GM21717 (cell line): Measurements from ENCODE around the gene LPCAT2.

Experiments used
- ATAC-seq: cut with Tn5 transposase; IDR thresholded peaks from one replicate; pipeline ENCODE4 v1.9.1; 2021; ENCODE audit warnings: mild to moderate bottlenecking, moderate library complexity; ENCODE audit not compliant: unreplicated experiment

LPCAT2 gene

GRCh38 chr16:55508941-55509931 lies at the start of gene LPCAT2:
TSS of gene LPCAT2 (plus strand) at chr16:55509072. CDS start at chr16:55509182, 110 bp downstream.
- no peak for ATAC-seq

GRCh38 chr16:55462241-55462640 lies 46.6 kb upstream of the LPCAT2 start:
- no peak for ATAC-seq

- no peak for ATAC-seq
Measured at GRCh38 chr16:55464375-55464774, 44.5 kb upstream of the LPCAT2 start.

GRCh38 chr16:55465077-55465896 lies 43.6 kb upstream of the LPCAT2 start:
- peak; percentile 92 for ATAC-seq

GRCh38 chr16:55466209-55466608 lies 42.7 kb upstream of the LPCAT2 start:
- ATAC-seq, result no peak

GRCh38 chr16:55467898-55468297 lies 41.0 kb upstream of the LPCAT2 start:
- no peak for ATAC-seq

GRCh38 chr16:55468352-55468990 lies 40.4 kb upstream of the LPCAT2 start:
- no peak for ATAC-seq

- no peak for ATAC-seq
Measured at GRCh38 chr16:55469821-55470532, 38.9 kb upstream of the LPCAT2 start.

GRCh38 chr16:55470533-55471371 lies 38.1 kb upstream of the LPCAT2 start:
- ATAC-seq, result no peak

GRCh38 chr16:55471448-55472097 lies 37.3 kb upstream of the LPCAT2 start:
- peak; percentile 84 for ATAC-seq

GRCh38 chr16:55473587-55473986 lies 35.3 kb upstream of the LPCAT2 start:
- ATAC-seq, result no peak

- ATAC-seq, result no peak
Measured at GRCh38 chr16:55474821-55475220, 34.1 kb upstream of the LPCAT2 start.

GRCh38 chr16:55475919-55476318 lies 33.0 kb upstream of the LPCAT2 start:
- ATAC-seq, result no peak

- no peak for ATAC-seq
Measured at GRCh38 chr16:55476625-55477533, 32.0 kb upstream of the LPCAT2 start.

GRCh38 chr16:55477736-55478135 lies 31.1 kb upstream of the LPCAT2 start:
- no peak for ATAC-seq

- no peak for ATAC-seq
Measured at GRCh38 chr16:55478827-55479429, 29.9 kb upstream of the LPCAT2 start, which contains the start of gene MMP2. TSS of gene MMP2 (plus strand) at chr16:55479198. CDS start at chr16:55479480, 282 bp downstream.

GRCh38 chr16:55479430-55480140 lies 29.3 kb upstream of the LPCAT2 start:
- no peak for ATAC-seq
